B cell (primary cell): ENCODE measurements around the gene ZMIZ1. TPM values are rescaled to one million over a fixed set of nuclear protein-coding genes. Genes with fewer than 3 reads are reported as not detected.

ENCODE experiments used
- ATAC-seq: fragments of 200-7000 bp; cut with Tn5 transposase; one replicate; pipeline ENCODE4 v1.10.0; 2021; ENCODE audit warnings: low read depth, mild to moderate bottlenecking, moderate number of reproducible peaks, moderate library complexity
- CTCF ChIA-PET: fragments of 350-600 bp; sonication (Branson Sonifier 250); formaldehyde crosslinking; loops from one replicate; lab custom pipeline; 2021; ENCODE audit warnings: antibody characterized with exemption, inconsistent platforms; lab: Charles Lee
- POLR2A ChIA-PET: fragments of 350-600 bp; sonication (Branson Sonifier 250); formaldehyde crosslinking; loops from one replicate; lab custom pipeline; 2021; ENCODE audit warnings: antibody characterized with exemption; lab: Charles Lee
- DNase-seq: peaks from one replicate; pipeline ENCODE4 v3.0.0; 2013
- H2AFZ ChIP-seq: 2 replicates; pipeline ENCODE4 v1.6.1; 2012; ENCODE audit warnings: mild to moderate bottlenecking, low read depth, low read length; ENCODE audit not compliant: insufficient read depth, poor library complexity, severe bottlenecking
- H3K27ac ChIP-seq, 2 donors: 1 replicate in 1 of 2; 2 replicates in 1 of 2; pipeline ENCODE4 v1.5.1; 2012 to 2013; ENCODE audit warnings: low read length in 2 of 2, mild to moderate bottlenecking in 2 of 2, moderate library complexity in 1 of 2
- H3K27me3 ChIP-seq, 4 experiments: fragments of 200-600 bp in 1 of 4; sonication (generic) in 1 of 4; replicated peaks in 1 of 4; 1 replicate in 2 of 4; 2 replicates in 2 of 4; pipeline versions ENCODE4 v1.6.1 to v1.7.0; 2013 to 2016; ENCODE audit warnings: low read length in 3 of 4, mild to moderate bottlenecking in 2 of 4, mixed read lengths in 1 of 4, moderate library complexity in 1 of 4; ENCODE audit not compliant: insufficient read depth in 4 of 4, control insufficient read depth in 3 of 4; ENCODE audit errors: control extremely low read depth in 1 of 4
- H3K36me3 ChIP-seq, 2 experiments: replicated peaks in 1 of 2; 1 replicate in 1 of 2; 2 replicates in 1 of 2; pipeline versions ENCODE4 v1.6.1 to v1.7.1; 2013; ENCODE audit warnings: low read length in 1 of 2; ENCODE audit not compliant: insufficient read depth in 2 of 2, control insufficient read depth in 1 of 2; ENCODE audit errors: control extremely low read depth in 1 of 2, extremely low read depth in 1 of 2
- H3K4me1 ChIP-seq, 2 donors: fragments of 200-600 bp in 1 of 2; sonication (generic) in 1 of 2; 1 replicate in 1 of 2; 2 replicates in 1 of 2; pipeline versions ENCODE4 v1.5.1 to v1.6.1; 2013 to 2017; ENCODE audit warnings: low read length in 2 of 2; ENCODE audit not compliant: control insufficient read depth in 2 of 2, insufficient read depth in 2 of 2
- H3K4me2 ChIP-seq: replicated peaks from 2 replicates; pipeline ENCODE3; 2012; ENCODE audit warnings: mild to moderate bottlenecking, low read depth, low read length; ENCODE audit not compliant: poor library complexity, severe bottlenecking
- H3K4me3 ChIP-seq, 5 experiments: fragments of 200-600 bp in 1 of 5; sonication (generic) in 1 of 5; 1 replicate in 3 of 5; 2 replicates in 2 of 5; pipeline versions ENCODE4 v1.5.1 to v1.7.0; 2011 to 2016; ENCODE audit warnings: low read length in 4 of 5, mild to moderate bottlenecking in 4 of 5, low read depth in 2 of 5, control low read depth in 1 of 5, moderate library complexity in 1 of 5; ENCODE audit not compliant: insufficient read depth in 1 of 5; ENCODE audit errors: control extremely low read depth in 1 of 5, extremely low read depth in 1 of 5
- H3K79me2 ChIP-seq: fragments of 200-600 bp; sonication (generic); one replicate; pipeline ENCODE4 v1.6.0; 2016; ENCODE audit warnings: low read length; ENCODE audit not compliant: control insufficient read depth, insufficient read depth
- H3K9ac ChIP-seq: fragments of 200-600 bp; sonication (generic); 2 replicates; pipeline ENCODE4 v1.6.1; 2017; ENCODE audit warnings: mild to moderate bottlenecking, low read length, moderate library complexity
- H3K9me3 ChIP-seq, 3 donors: one replicate each; pipeline versions ENCODE4 v1.6.1 to v1.7.1; 2013; ENCODE audit warnings: low read length in 2 of 3; ENCODE audit not compliant: control insufficient read depth in 2 of 3, insufficient read depth in 1 of 3; ENCODE audit errors: control extremely low read depth in 1 of 3
- H4K20me1 ChIP-seq: 2 replicates; pipeline ENCODE4 v1.6.0; 2012; ENCODE audit warnings: mild to moderate bottlenecking, low read length; ENCODE audit not compliant: insufficient read depth, control insufficient read depth, poor library complexity, severe bottlenecking
- H3K27ac Mint-ChIP-seq: one replicate; pipeline ENCODE4 v1.8.0; 2021; ENCODE audit warnings: mixed read lengths
- H3K27me3 Mint-ChIP-seq: one replicate; pipeline ENCODE4 v1.8.0; 2021; ENCODE audit warnings: mixed read lengths
- H3K4me1 Mint-ChIP-seq: one replicate; pipeline ENCODE4 v1.8.0; 2021; ENCODE audit warnings: mixed read lengths
- H3K4me3 Mint-ChIP-seq: one replicate; pipeline ENCODE4 v1.8.0; 2021; ENCODE audit warnings: mixed read lengths
- H3K9me3 Mint-ChIP-seq: one replicate; pipeline ENCODE4 v1.8.0; 2022; ENCODE audit warnings: mixed read lengths; ENCODE audit not compliant: insufficient read depth
- CTCF ChIP-seq: fragments of 200-600 bp; IDR thresholded peaks from one replicate; pipeline ENCODE4 v1.8.0; 2022; ENCODE audit warnings: antibody characterized with exemption, mild to moderate bottlenecking
- EZH2 ChIP-seq: IDR thresholded peaks from 2 replicates; pipeline ENCODE4 v1.6.1; 2012; ENCODE audit warnings: borderline replicate concordance, low read depth, mild to moderate bottlenecking, moderate library complexity, low read length; ENCODE audit not compliant: insufficient read depth, poor library complexity, severe bottlenecking
- WGBS: methylation state at CpG from one replicate; pipeline ENCODE4 v1.1.5; 2013; ENCODE audit warnings: missing lambda C conversion rate; ENCODE audit not compliant: insufficient coverage; 5-methylcytosine and 5-hydroxymethylcytosine counted together
- intact Hi-C: fragments of 100-400 bp; cut with micrococcal nuclease; formaldehyde crosslinking; loops from one replicate; pipeline ENCODE4 v1.10.0; 2022
- polyA plus RNA-seq: library from polyadenylated mRNA; depleted of rRNA; stranded (reverse); fragments of >200 nt; gene quantifications from 2 replicates; pipeline ENCODE4 v1.2.3, GENCODE V29; 2012
- total RNA-seq, 2 donors: library from RNA; stranded (reverse); fragments of 120-200 nt in 1 of 2; gene quantifications; 1 replicate in 1 of 2; 2 replicates in 1 of 2; pipeline versions ENCODE4 v1.2.3 to v1.2.4, GENCODE V29; 2013 to 2022

Gene ZMIZ1
- total and polyA plus RNA-seq, 2 donors (not counting 1 experiment from before 2014, with no cell fraction given) = 14.3 to 64.9 TPM

- Histone ChIP-seq H3K27ac (no peak overlapping the region), H3K9me3 (peaks cover 0 to 15% (median 0%) of the 10 kb centered on the region in 3 donors), H3K79me2 (peaks cover 3% of the 10 kb centered on the region), H3K36me3 (no peaks in the 10 kb centered on the region), H2AFZ (no peak overlapping the region), H3K4me3 (no peak overlapping the region), H3K4me1 (peaks cover 23% of the 10 kb centered on the region in 2 donors), H3K4me2 (no peak overlapping the region), H3K27me3 (peaks cover 0 to 28% (median 3%) of the 10 kb centered on the region in 4 experiments), H4K20me1 (no peaks in the 10 kb centered on the region), H3K9ac (no peak overlapping the region)
- no peak for ATAC-seq
- no peak for TF ChIP-seq EZH2
- no peak for TF ChIP-seq CTCF
- Mint-ChIP-seq H3K27me3 (peaks cover 24% of the 10 kb centered on the region), H3K4me1 (peaks cover 24% of the 10 kb centered on the region), H3K27ac (no peak overlapping the region), H3K4me3 (no peak overlapping the region), H3K9me3 (no peaks in the 10 kb centered on the region)
- DNase-seq = no peak
- POLR2A ChIA-PET = no interaction called here
- intact Hi-C loops = no loop called here
- CTCF ChIA-PET = no interaction called here
- 83% methylated on average over 7 of the region's 10 CpGs for WGBS
Measured at GRCh38 chr10:79106256-79107050, 37.7 kb downstream of the ZMIZ1 start.

GRCh38 chr10:79107736-79108264 is 39.0 kb downstream of the ZMIZ1 start:
- ATAC-seq (no peak), DNase-seq (no peak)
- H3K79me2 ChIP-seq = peaks cover 3% of the 10 kb centered on the region
- WGBS = 40% methylated on average over 1 of the region's 5 CpGs
- peaks cover 0 to 16% (median 0%) of the 10 kb centered on the region in 4 experiments for H3K27me3 ChIP-seq
- no peak overlapping the region for H3K27ac ChIP-seq
- intact Hi-C loops = no loop called here
- no peaks in the 10 kb centered on the region for H4K20me1 ChIP-seq
- H3K9ac ChIP-seq = no peak overlapping the region
- H3K36me3 ChIP-seq = no peaks in the 10 kb centered on the region
- peaks cover 10 to 11% of the 10 kb centered on the region in 2 donors for H3K4me1 ChIP-seq
- no peak overlapping the region for H3K4me3 ChIP-seq
- H2AFZ ChIP-seq = no peak overlapping the region
- H3K27ac Mint-ChIP-seq = no peak overlapping the region
- H3K4me1 Mint-ChIP-seq = peaks cover 12% of the 10 kb centered on the region
- H3K27me3 Mint-ChIP-seq = peaks cover 25% of the 10 kb centered on the region
- H3K4me2 ChIP-seq = no peak overlapping the region
- POLR2A ChIA-PET = no interaction called here
- CTCF ChIA-PET = no interaction called here
- peaks cover 0 to 6% (median 0%) of the 10 kb centered on the region in 3 donors for H3K9me3 ChIP-seq
- H3K9me3 Mint-ChIP-seq = no peaks in the 10 kb centered on the region
- H3K4me3 Mint-ChIP-seq = no peak overlapping the region
- no peak for TF ChIP-seq EZH2
- no peak for TF ChIP-seq CTCF
